ENCODE data around the gene TRABD2B. TPM values are rescaled to one million over a fixed set of nuclear protein-coding genes. Genes with fewer than 3 reads are reported as not detected.

The TRABD2B gene
- total and polyA plus RNA-seq, 2 of the 13 experiments (the other 11 are each of a cell fraction or from before 2014, with no cell fraction given): 0.04 TPM; not detected in 1

GRCh38 chr1:47865881-47866535, 131.2 kb downstream of the TRABD2B start (continued):
- TF ChIP-seq ZNF589 (CRISPR knock-in tag; conservative IDR thresholded peaks at IDR 0.05): no peak
- TF ChIP-seq ZNF484 (CRISPR knock-in tag; IDR thresholded peaks at IDR 0.05; ENCODE audit: borderline replicate concordance, low read depth): no peak
- 0 out of 2 replicates have a peak, but pooled peaks have one; percentile 42 for TF ChIP-seq ARNT2 (CRISPR knock-in tag; IDR thresholded peaks at IDR 0.05; ENCODE audit: low read depth)
- no peak for TF ChIP-seq ZFYVE20 (CRISPR knock-in tag; IDR thresholded peaks at IDR 0.05; ENCODE audit: borderline replicate concordance, low read depth)
- TF ChIP-seq PHB2 (IDR thresholded peaks at IDR 0.05; ENCODE audit: partially characterized antibody): no peak
- TF ChIP-seq CBX5 (CRISPR knock-in tag; IDR thresholded peaks at IDR 0.05; ENCODE audit: borderline replicate concordance): peak; percentile 37; the same call in 1 of the 2 replicates
- no peak for TF ChIP-seq GATA4 (IDR thresholded peaks at IDR 0.05; ENCODE audit: borderline replicate concordance, low read depth)
- no peak for TF ChIP-seq ZNF260 (CRISPR knock-in tag; IDR thresholded peaks at IDR 0.05; ENCODE audit: borderline replicate concordance, low read depth)
- TF ChIP-seq ZKSCAN5 (CRISPR knock-in tag; IDR thresholded peaks at IDR 0.05): no peak
- no peak for TF ChIP-seq ZBTB10 (CRISPR knock-in tag; IDR thresholded peaks at IDR 0.05; ENCODE audit: borderline replicate concordance)
- no peak for TF ChIP-seq HNRNPLL (IDR thresholded peaks at IDR 0.05; ENCODE audit: low read depth, low read length, poor library complexity, severe bottlenecking)
- TF ChIP-seq MXD3 (CRISPR knock-in tag; IDR thresholded peaks at IDR 0.05): no peak; the same call in none of the 2 replicates
- TF ChIP-seq ZNF558 (CRISPR knock-in tag; IDR thresholded peaks at IDR 0.05; ENCODE audit: borderline replicate concordance): no peak
- no peak for TF ChIP-seq MAF1 (CRISPR knock-in tag; IDR thresholded peaks at IDR 0.05; ENCODE audit: borderline replicate concordance)
- TF ChIP-seq ZNF781 (CRISPR knock-in tag; IDR thresholded peaks at IDR 0.05; ENCODE audit: borderline replicate concordance, not compliant biosample characterization): no peak
- TF ChIP-seq ZNF768 (CRISPR knock-in tag; IDR thresholded peaks at IDR 0.05): no peak
- TF ChIP-seq ZKSCAN1 (IDR thresholded peaks at IDR 0.05; ENCODE audit: low read length): no peak
- no peak for TF ChIP-seq CHD2 (IDR thresholded peaks at IDR 0.05; ENCODE audit: low read depth, low read length)
- no peak for TF ChIP-seq PREB (CRISPR knock-in tag; IDR thresholded peaks at IDR 0.05)
- peak; percentile 57; the same call in 1 of the 2 replicates for TF ChIP-seq HNF4G (IDR thresholded peaks at IDR 0.05; ENCODE audit: borderline replicate concordance, low read depth, low read length)
- TF ChIP-seq HNF4G (CRISPR knock-in tag; IDR thresholded peaks at IDR 0.05; ENCODE audit: borderline replicate concordance, low read depth): peak; percentile 32; the same call in 1 of the 2 replicates
- peak in 1 of 2 experiments; percentile 58; a peak in 1 of 4 replicates for TF ChIP-seq EP300 (IDR thresholded peaks at IDR 0.05; ENCODE audit: low read depth in 2 of 2, low read length in 2 of 2)
- TF ChIP-seq EP300 (CRISPR knock-in tag; IDR thresholded peaks at IDR 0.05; ENCODE audit: borderline replicate concordance): peak; percentile 26; the same call in 1 of the 2 replicates
- no peak for TF ChIP-seq NFKB2 (CRISPR knock-in tag; IDR thresholded peaks at IDR 0.05; ENCODE audit: borderline replicate concordance)
- TF ChIP-seq NBN (conservative IDR thresholded peaks at IDR 0.05): no peak
- no peak for TF ChIP-seq PAX8 (CRISPR knock-in tag; IDR thresholded peaks at IDR 0.05; ENCODE audit: borderline replicate concordance)
